Choroid plexus epithelial cell (primary cell): ENCODE results near the gene SFT2D1.

Experiments used
- DNase-seq: peaks from one replicate; pipeline ENCODE4 v3.0.0-alpha.2; 2010; ENCODE audit warnings: low read depth
- H3K4me3 ChIP-seq: 2 replicates; pipeline ENCODE4 v1.5.1; 2011; ENCODE audit warnings: low read depth, mild to moderate bottlenecking, control low read depth, low read length, moderate library complexity
- TF ChIP-seq, protein P1 (sequence below): conservative IDR thresholded peaks from 2 replicates; pipeline ENCODE4 v1.5.1; 2011; ENCODE audit warnings: low read depth, mild to moderate bottlenecking, control low read depth, inconsistent platforms, low read length, moderate library complexity

Gene SFT2D1

DNA sequence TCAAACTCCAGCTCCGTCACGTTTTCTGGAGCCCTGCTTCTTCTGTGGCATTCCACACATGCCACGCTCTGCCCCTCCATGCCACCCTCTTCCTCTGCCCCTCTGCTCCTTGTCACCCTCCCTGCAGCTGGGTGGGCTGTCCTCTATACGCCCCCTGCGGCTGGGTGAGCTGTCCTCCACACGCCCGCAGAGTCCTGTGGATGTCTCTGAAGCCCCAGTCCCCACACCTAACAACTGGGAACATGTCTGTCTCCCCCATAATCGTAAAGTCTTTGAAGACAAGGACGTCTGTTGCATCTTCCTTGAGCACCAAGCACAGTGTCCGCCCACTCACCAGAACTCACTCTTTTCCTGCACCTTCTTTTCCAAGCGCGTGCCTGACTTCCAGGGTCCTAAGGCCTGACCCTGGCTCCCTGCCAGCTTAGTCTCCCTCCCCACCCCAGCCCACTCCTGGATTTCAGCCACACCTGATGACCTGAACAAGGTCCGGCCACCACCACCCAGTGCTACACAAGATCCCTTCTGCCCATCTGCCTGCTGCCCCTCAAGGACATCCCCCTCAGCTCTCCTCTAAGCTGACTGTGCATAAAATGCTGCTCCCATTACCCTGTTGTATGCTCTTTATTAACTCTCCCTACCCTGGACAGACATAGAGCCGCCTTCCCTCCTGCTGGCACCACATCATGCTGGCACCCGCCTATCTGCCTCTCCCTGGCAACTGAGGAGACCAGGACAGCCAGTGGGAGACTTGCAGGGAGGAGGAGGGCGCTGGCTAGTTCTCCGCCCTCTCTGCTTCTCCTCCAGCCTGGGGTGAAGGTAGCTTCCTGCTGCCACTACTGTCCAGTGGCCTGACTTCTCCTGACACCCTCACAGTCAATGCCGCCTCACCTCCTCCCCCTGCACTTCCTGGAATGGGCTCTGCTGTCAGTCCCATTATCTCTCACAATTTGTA is 23.4 kb downstream of the SFT2D1 start:
- TF ChIP-seq, protein P1, sequence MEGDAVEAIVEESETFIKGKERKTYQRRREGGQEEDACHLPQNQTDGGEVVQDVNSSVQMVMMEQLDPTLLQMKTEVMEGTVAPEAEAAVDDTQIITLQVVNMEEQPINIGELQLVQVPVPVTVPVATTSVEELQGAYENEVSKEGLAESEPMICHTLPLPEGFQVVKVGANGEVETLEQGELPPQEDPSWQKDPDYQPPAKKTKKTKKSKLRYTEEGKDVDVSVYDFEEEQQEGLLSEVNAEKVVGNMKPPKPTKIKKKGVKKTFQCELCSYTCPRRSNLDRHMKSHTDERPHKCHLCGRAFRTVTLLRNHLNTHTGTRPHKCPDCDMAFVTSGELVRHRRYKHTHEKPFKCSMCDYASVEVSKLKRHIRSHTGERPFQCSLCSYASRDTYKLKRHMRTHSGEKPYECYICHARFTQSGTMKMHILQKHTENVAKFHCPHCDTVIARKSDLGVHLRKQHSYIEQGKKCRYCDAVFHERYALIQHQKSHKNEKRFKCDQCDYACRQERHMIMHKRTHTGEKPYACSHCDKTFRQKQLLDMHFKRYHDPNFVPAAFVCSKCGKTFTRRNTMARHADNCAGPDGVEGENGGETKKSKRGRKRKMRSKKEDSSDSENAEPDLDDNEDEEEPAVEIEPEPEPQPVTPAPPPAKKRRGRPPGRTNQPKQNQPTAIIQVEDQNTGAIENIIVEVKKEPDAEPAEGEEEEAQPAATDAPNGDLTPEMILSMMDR: no peak
- DNase-seq: no peak
- H3K4me3 ChIP-seq: no peak overlapping the region

DNA sequence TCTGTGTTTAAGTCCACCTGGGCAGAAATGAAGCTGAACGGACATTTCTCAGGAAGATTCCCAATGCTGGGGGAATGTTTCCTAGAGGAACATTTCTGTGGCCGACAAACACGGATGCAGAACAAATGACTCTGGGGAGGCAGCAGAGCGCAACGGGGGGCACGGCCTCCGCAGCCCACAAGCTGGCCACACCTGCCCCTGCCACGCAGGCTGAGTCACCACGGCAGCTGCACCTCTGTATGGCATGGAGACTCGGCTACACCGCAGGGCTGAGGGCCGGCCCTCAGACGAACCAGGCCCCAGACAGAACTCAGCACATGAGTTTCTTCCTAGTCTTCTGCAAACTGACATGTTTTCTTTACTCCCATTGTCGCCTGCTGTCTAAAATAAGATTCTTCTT is 24.1 kb downstream of the SFT2D1 start:
- no peak overlapping the region for H3K4me3 ChIP-seq
- TF ChIP-seq, protein P1: no peak

DNA sequence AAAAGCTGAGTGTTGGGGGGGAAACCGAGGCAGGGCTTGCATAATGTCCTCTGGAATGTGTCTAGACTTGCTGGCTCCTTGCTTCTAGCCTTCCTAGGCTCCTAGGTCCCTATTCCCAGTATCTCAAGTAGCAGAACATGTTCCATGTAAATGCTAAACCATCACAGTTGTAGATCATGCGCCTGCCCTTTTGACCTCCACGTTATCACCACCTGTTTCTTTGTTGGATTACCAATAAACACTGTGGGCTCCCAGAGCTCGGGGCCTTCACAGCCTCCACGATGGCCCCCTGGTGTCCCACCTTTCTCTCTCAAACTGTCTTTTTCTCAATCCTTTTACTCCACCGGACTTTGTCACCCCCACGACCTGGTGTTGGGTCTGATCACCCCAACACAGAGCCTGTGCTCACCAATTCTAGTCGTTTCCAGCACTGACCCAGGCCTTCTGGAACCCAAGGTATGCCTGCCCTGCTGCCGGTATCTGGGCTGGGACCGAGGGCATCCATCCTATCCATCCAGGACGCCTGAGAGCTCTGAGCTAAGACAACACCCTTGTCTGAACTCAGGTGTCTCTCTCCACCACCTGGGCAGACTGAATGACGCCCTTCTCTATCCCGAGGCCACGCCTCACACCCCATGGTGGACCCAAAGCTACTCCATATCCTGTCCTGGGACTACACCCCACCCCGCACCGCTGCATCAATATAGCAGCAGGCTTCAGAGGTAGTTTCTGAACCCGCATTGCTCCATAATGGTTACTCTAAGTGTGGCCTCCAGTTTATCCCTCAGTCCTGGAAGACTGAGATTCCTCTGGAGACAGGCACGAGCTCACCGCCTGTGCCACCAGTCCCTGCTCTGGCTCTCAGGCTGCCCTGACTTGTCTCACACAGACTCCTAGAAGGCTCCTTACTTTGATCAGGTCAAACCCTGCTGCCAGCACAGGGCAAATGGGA is 24.8 kb downstream of the SFT2D1 start:
- DNase-seq: no peak
- TF ChIP-seq, protein P1: no peak

More for the DNA sequence above, 24.1 kb downstream of the SFT2D1 start:
- DNase-seq: no peak

DNA sequence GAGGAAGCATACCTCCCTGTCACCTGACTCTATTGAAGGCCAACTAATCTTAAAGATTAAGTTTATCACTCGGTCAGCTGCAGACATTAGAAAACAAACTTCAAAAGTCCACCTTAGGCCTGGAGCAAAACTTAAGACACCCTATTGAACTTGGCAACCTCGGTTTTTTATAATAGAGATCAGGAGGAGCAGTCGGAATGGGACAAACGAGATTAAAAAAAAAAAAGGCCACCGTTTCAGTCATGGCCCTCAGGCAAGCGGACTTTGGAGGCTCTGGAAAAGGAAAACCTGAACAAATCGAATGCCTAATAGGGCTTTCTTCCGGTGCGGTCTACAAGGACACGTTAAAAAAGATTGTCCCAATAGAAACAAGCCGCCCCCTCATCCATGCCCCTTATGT is 26.9 kb downstream of the SFT2D1 start:
- TF ChIP-seq, protein P1: no peak
- H3K4me3 ChIP-seq: no peak overlapping the region
- no peak for DNase-seq

More for the DNA sequence above, 24.8 kb downstream of the SFT2D1 start:
- H3K4me3 ChIP-seq: no peak overlapping the region

DNA sequence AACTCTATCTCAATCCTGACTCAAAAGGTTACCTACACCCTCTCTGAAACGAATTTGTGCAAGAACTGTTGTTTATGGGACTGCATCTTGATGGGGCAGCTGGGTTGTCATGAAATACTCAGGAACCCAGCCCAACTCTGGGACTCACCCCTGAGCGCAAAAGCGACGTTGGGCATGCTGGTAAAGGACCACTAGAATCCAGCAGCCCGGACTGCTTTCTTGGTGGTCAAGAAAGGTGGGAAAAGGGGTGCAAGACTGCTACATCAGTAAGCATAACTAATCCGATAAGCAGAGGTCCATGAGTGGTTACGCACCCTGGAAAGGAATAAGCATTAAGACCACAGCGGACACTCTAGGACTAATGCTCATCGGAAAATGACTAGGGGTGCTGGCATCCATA is 27.9 kb downstream of the SFT2D1 start:
- DNase-seq: no peak
- TF ChIP-seq, protein P1: no peak
- H3K4me3 ChIP-seq: no peak overlapping the region

DNA sequence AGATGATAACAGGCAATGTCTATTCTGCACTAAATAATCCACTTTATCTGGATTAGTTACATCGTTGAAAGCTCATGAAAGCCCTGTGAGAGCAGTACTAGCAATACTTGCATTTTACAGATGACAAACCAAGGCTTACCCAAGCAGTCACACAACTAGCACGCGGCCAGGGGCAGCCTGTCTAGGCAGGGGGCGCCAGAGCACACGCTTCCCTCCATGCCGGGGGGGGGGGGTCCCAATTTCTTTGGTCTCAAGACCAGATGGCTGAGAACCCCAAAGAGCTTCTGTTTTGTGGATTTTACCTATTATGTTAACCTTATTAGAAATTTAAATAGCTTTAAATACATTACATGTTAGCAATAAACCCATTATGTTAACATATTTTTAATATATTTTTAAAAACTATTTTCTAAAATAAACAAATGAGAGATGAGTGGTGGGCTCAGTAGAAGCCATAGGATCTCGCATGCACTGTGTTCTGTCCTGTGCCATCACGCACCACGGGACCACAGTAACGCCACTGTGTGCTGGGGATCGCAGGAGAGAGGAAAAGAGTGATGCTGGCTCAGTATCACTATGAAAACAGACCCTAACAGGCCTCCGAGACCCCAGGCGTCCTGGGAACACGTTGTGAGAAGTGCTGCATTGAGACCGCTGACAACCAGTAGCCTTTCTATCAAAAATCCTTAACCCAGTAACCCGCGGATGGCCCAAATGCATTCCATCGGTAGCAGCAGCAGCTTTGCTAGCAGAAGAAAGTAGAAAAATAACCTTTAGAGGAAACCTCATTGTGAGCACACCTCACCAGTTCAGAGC is 28.9 kb downstream of the SFT2D1 start:
- TF ChIP-seq, protein P1: peak; percentile 89
- DNase-seq: peak; percentile 69
- H3K4me3 ChIP-seq: no peak overlapping the region
